NK-92 (cell line): ENCODE data around the gene RPP25L.

ENCODE experiments used
- DNase-seq: peaks from one replicate; lab custom pipeline; 2025; ENCODE audit not compliant: unreplicated experiment; lab: John Stamatoyannopoulos, UW

RPP25L gene

GRCh38 chr9:34588671-34589635 lies 22.9 kb downstream of the RPP25L start:
- DNase-seq: no peak

- DNase-seq: no peak
These were observed 24.6 kb downstream of the RPP25L start for GRCh38 chr9:34587271-34587670.

- DNase-seq: no peak
These were observed 25.8 kb downstream of the RPP25L start for GRCh38 chr9:34585946-34586669.

GRCh38 chr9:34584970-34585369 lies 26.9 kb downstream of the RPP25L start:
- DNase-seq: no peak

GRCh38 chr9:34582787-34583186 lies 29.1 kb downstream of the RPP25L start:
- DNase-seq: no peak

- no peak for DNase-seq
These were observed 30.6 kb downstream of the RPP25L start for GRCh38 chr9:34581318-34581717.

GRCh38 chr9:34580358-34580757 lies 31.5 kb downstream of the RPP25L start:
- DNase-seq: no peak

- no peak for DNase-seq
These were observed 32.1 kb downstream of the RPP25L start for GRCh38 chr9:34579808-34580163.

- DNase-seq: no peak
These were observed 32.6 kb downstream of the RPP25L start for GRCh38 chr9:34579104-34579807.

- no peak for DNase-seq
These were observed 33.4 kb downstream of the RPP25L start for GRCh38 chr9:34578241-34579103.

GRCh38 chr9:34577400-34578240 lies 34.3 kb downstream of the RPP25L start:
- DNase-seq: no peak

GRCh38 chr9:34576597-34577399 lies 35.1 kb downstream of the RPP25L start:
- no peak for DNase-seq

- DNase-seq: no peak
These were observed 35.9 kb downstream of the RPP25L start for GRCh38 chr9:34575862-34576596.

GRCh38 chr9:34575241-34575640 lies 36.7 kb downstream of the RPP25L start:
- no peak for DNase-seq

- no peak for DNase-seq
These were observed 37.3 kb downstream of the RPP25L start for GRCh38 chr9:34574571-34574970.

- DNase-seq: no peak
These were observed 38.1 kb downstream of the RPP25L start for GRCh38 chr9:34573599-34574325.

- DNase-seq: no peak
These were observed 39.3 kb downstream of the RPP25L start for GRCh38 chr9:34572628-34573027.

GRCh38 chr9:34572092-34572491 lies 39.8 kb downstream of the RPP25L start:
- DNase-seq: no peak
